HFFc6 (cell line): ENCODE results near the gene MAP3K12. TPM values are rescaled to one million over a fixed set of nuclear protein-coding genes. Genes with fewer than 3 reads are reported as not detected.

ENCODE experiments used
- DNase-seq: peaks from one replicate; pipeline ENCODE4 v3.0.0-alpha.2; 2018
- H3K27ac Mint-ChIP-seq: 2 replicates; pipeline ENCODE4 v1.8.0; 2020; ENCODE audit warnings: mild to moderate bottlenecking, mixed read lengths
- H3K27me3 Mint-ChIP-seq: 2 replicates; pipeline ENCODE4 v1.8.0; 2021; ENCODE audit warnings: mild to moderate bottlenecking, moderate library complexity, mixed read lengths; ENCODE audit not compliant: insufficient read depth
- H3K36me3 Mint-ChIP-seq: 2 replicates; pipeline ENCODE4 v1.8.0; 2021; ENCODE audit warnings: low read depth, mixed read lengths
- H3K4me1 Mint-ChIP-seq: 2 replicates; pipeline ENCODE4 v1.8.0; 2020; ENCODE audit warnings: low read depth, mixed read lengths
- H3K4me3 Mint-ChIP-seq: 2 replicates; pipeline ENCODE4 v1.8.0; 2020; ENCODE audit warnings: mild to moderate bottlenecking, moderate library complexity, mixed read lengths
- H3K9me3 Mint-ChIP-seq: 2 replicates; pipeline ENCODE4 v1.8.0; 2020; ENCODE audit warnings: mild to moderate bottlenecking, mixed read lengths
- total RNA-seq, 6 experiments: library from RNA; stranded (reverse); fragmentation: NEBNext Ultra II Directional; extraction: Animal tissue kit (Norgen Biotek cat#: 25700); gene quantifications; 2 replicates in 1 of 6; 3 replicates in 5 of 6; pipeline ENCODE4 v1.2.3, GENCODE V29; 2021
- TF ChIP-seq, protein P1 (sequence below): fragments of 200-600 bp; sonication (generic); IDR thresholded peaks from 2 replicates; pipeline ENCODE4 v1.5.0; 2021; ENCODE audit warnings: antibody characterized with exemption, mild to moderate bottlenecking

Gene MAP3K12
- total RNA-seq, 6 experiments from 2014 or later: 21.2 to 26.5 (median 23.5) TPM

DNA sequence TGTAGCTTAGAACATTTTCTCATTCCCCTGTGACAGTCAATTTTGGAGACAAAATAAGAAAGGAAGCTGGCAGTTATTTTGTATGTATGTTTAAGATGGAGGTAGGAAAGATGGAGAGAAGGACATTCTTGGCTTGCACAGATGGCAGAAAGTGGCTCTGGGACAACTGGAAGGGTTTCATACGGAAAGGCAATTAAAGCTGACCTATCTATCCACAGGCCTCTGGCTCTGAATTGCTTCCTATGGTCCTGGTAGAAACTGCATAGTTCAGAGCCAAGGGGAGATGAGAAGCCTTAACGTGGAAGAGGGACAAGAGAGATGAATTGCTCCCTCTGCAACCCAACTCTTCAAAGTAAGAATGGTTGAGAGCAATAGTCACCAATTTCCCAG, 16.0 kb upstream of the MAP3K12 start:
- Mint-ChIP-seq H3K4me3 (no peak overlapping the region), H3K36me3 (peaks cover 14% of the 10 kb centered on the region; the same call in 1 of the 2 replicates), H3K4me1 (peaks cover 4% of the 10 kb centered on the region; the same call in 1 of the 2 replicates), H3K27ac (no peak overlapping the region), H3K27me3 (no peaks in the 10 kb centered on the region; the same call in 1 of the 2 replicates), H3K9me3 (no peaks in the 10 kb centered on the region)
- TF ChIP-seq, protein P1, sequence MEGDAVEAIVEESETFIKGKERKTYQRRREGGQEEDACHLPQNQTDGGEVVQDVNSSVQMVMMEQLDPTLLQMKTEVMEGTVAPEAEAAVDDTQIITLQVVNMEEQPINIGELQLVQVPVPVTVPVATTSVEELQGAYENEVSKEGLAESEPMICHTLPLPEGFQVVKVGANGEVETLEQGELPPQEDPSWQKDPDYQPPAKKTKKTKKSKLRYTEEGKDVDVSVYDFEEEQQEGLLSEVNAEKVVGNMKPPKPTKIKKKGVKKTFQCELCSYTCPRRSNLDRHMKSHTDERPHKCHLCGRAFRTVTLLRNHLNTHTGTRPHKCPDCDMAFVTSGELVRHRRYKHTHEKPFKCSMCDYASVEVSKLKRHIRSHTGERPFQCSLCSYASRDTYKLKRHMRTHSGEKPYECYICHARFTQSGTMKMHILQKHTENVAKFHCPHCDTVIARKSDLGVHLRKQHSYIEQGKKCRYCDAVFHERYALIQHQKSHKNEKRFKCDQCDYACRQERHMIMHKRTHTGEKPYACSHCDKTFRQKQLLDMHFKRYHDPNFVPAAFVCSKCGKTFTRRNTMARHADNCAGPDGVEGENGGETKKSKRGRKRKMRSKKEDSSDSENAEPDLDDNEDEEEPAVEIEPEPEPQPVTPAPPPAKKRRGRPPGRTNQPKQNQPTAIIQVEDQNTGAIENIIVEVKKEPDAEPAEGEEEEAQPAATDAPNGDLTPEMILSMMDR: no peak
- DNase-seq: no peak

DNA sequence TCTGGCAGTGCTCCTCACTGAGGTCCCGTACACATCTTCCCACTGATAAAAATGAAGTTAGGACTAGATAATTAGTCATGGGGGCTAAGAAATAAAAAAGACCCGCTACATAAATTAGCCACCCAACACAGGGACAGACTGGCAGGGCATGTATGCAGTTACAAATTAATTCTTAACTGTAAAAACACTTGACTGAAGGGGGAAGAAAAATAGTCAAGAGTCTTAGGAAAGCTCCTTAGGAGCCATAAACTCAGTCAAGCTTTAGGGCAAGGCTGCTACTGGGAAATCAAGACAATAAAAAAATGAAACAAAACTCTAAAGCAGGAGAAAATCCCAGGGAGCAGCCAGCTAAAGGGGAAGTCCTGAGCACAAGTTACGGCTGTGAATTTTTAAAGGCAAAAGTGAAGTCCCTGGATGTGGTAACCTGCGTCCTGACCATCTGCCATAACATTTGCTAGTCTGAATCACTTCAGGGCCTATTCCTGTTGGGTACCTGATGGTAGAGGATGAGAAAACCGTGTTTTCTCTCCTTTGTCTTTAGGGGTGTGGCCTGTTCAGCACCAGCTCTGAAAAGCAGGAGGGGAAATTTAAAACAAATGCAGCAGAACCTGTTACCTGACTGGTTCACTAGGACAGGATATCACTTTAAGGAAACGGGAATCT, 15.5 kb upstream of the MAP3K12 start:
- Mint-ChIP-seq H3K27ac (no peak overlapping the region), H3K27me3 (no peaks in the 10 kb centered on the region; the same call in 1 of the 2 replicates), H3K36me3 (peaks cover 9% of the 10 kb centered on the region; the same call in 1 of the 2 replicates), H3K4me3 (no peak overlapping the region), H3K9me3 (no peaks in the 10 kb centered on the region), H3K4me1 (peaks cover 4% of the 10 kb centered on the region; the same call in 1 of the 2 replicates)
- TF ChIP-seq, protein P1: no peak
- DNase-seq: no peak

DNA sequence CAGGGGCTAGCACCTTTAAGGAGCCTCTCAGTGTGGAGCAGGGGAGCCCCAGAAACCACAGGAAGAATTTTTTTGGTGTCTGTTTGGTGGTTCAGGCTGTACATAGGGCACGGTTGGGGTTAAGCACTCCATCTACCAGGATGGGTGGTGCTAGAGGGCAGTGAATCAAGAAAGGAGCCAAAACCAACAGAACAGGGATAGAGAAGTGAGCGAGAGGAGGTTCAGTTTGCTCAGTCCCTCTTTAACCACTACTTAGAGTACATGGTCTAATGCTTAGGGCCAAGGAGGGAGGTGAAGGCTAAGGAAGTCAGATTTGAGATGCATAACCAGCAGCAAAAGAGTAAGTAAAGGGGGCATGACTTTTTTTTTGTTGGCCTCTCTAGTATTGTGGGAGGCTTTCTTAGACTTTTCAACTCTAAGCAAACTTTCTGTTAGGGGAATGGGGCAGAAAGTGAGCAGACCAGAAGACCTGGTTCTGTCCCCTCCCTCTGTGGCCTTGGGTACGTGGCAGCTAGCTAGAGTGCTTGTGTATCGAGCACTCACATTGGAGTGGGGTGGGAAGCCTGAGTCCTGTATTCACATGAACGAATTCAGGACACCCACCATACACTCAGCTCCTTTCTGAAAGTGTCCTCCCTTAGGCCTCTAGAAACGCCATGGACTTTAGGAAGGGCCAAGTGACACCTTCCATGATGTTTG, 14.6 kb upstream of the MAP3K12 start:
- Mint-ChIP-seq H3K9me3 (no peaks in the 10 kb centered on the region), H3K4me1 (peaks cover 4% of the 10 kb centered on the region; the same call in 1 of the 2 replicates), H3K27ac (0 out of 2 replicates have a peak overlapping the region, but pooled peaks have one; percentile 6), H3K27me3 (no peaks in the 10 kb centered on the region; the same call in 1 of the 2 replicates), H3K4me3 (no peak overlapping the region), H3K36me3 (peaks cover 9% of the 10 kb centered on the region; the same call in 1 of the 2 replicates)
- DNase-seq: no peak
- TF ChIP-seq, protein P1: no peak

DNA sequence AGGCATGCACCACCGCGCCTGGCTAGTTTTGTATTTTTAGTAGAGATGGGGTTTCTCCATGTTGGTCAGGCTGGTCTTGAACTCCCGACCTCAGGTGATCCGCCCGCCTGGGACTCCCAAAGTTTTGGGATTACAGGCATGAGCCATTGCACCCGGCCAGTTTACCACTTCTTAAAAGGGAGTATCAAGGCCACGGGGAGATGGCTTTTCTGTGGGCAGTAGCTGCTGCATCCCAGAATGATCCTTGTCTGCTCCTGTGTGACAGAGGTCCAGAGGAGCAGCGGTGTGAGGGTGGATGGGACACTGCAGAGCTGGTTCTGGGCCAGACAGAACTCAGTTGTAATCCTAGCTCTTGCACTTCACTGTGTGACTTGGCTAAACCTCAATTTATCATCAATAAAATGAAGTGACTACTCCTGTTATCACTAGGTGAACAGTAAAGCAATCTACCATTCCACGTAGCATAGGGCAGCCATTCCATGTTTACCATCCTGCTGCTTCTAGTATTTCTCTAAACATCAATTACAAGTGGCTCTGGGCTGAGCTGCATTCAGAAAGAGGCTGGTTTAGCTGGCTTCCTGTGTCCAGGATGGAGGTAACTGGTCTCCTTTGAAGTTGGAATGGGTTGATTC, 11.0 kb upstream of the MAP3K12 start:
- no peak for DNase-seq
- Mint-ChIP-seq H3K36me3 (0 out of 2 replicates have a peak, but pooled peaks cover 9% of the 10 kb centered on the region), H3K27me3 (peaks cover 5% of the 10 kb centered on the region), H3K9me3 (no peaks in the 10 kb centered on the region), H3K27ac (peak overlapping the region; percentile 3; the same call in 1 of the 2 replicates), H3K4me3 (no peak overlapping the region), H3K4me1 (peaks cover 20% of the 10 kb centered on the region)
- TF ChIP-seq, protein P1: no peak

DNA sequence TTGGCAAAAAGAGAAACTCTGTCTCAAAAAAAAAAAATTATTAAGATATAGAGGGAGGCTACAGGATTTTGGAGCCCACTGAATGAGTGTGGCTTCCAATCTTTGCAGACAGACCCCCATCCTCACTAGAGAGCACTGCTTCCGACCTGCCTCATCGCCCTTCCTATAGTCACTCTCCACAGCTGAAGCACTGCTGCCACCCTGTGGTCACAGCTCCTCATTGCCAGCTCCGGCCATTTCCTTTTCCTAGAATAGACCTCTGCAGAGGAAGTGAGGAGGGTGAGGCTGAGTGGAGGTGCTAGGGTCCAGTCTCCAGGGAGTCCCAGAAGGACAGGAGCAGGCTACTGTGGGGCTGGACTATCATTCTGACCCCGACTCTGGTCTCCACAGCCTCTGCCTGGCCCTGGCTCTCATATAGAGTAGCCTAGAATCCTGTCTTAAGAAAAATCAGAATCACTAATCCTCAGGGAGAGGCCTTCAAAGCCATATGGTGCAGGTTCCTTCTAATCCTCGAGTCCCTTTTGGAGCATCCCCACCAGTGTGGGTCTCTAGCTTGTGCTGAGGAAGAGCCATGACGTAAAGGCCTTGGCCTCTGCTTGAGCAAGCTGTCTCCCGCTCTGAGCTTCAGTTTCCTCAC, 9.4 kb upstream of the MAP3K12 start:
- peaks cover 26% of the 10 kb centered on the region for H3K4me1 Mint-ChIP-seq
- TF ChIP-seq, protein P1: peak; percentile 94
- H3K4me3 Mint-ChIP-seq: no peak overlapping the region
- H3K9me3 Mint-ChIP-seq: no peaks in the 10 kb centered on the region
- H3K27me3 Mint-ChIP-seq: peaks cover 5% of the 10 kb centered on the region
- H3K36me3 Mint-ChIP-seq: peaks cover 15% of the 10 kb centered on the region
- peak overlapping the region; percentile 52; the same call in 1 of the 2 replicates for H3K27ac Mint-ChIP-seq
- DNase-seq: peak; percentile 65
